Heart right ventricle (tissue), 16 donors: ENCODE results near the gene PRF1. TPM values are rescaled to one million over a fixed set of nuclear protein-coding genes. Genes with fewer than 3 reads are reported as not detected.
A peak's percentile ranks its signal among the peaks of the same experiment; 100 is the strongest.
"Not testable (repeated sequence)": the region's sequence is repeated elsewhere in the genome, so short reads cannot be mapped to it uniquely, and the experiment has no call there.

ENCODE experiments used
- ATAC-seq, 8 donors: fragments of 200-7000 bp; cut with Tn5 transposase; one replicate each; pipeline ENCODE4 v1.9.1; 2020; ENCODE audit warnings: mild to moderate bottlenecking in 8 of 8, moderate library complexity in 8 of 8, moderate number of reproducible peaks in 1 of 8
- DNase-seq, 2 donors: peaks; one replicate each; pipeline ENCODE4 v3.0.0-alpha.2; 2020
- H3K27ac ChIP-seq, 10 donors: fragments of 200-600 bp; sonication (generic) in 2 of 10; one replicate each; pipeline versions ENCODE4 v1.5.0 to v1.8.0; 2020 to 2022; ENCODE audit warnings: mild to moderate bottlenecking in 3 of 10
- H3K27me3 ChIP-seq, 7 donors: fragments of 200-600 bp; one replicate each; pipeline ENCODE4 v1.8.0; 2021 to 2022; ENCODE audit warnings: mild to moderate bottlenecking in 2 of 7
- H3K36me3 ChIP-seq, 9 donors: fragments of 200-600 bp; sonication (generic) in 1 of 9; one replicate each; pipeline versions ENCODE4 v1.5.0 to v1.8.0; 2020 to 2022; ENCODE audit warnings: mild to moderate bottlenecking in 2 of 9
- H3K4me1 ChIP-seq, 9 donors: fragments of 200-600 bp; sonication (generic) in 1 of 9; one replicate each; pipeline versions ENCODE4 v1.5.0 to v1.8.0; 2020 to 2022; ENCODE audit warnings: mild to moderate bottlenecking in 4 of 9
- H3K4me3 ChIP-seq, 10 donors: fragments of 200-600 bp; sonication (generic) in 2 of 10; one replicate each; pipeline versions ENCODE4 v1.5.0 to v1.8.0; 2020 to 2022; ENCODE audit warnings: mild to moderate bottlenecking in 7 of 10, moderate library complexity in 2 of 10
- H3K9me3 ChIP-seq, 11 donors: fragments of 200-600 bp in 10 of 11; sonication (generic) in 2 of 11; one replicate each; pipeline versions ENCODE4 v1.5.0 to v1.8.0; 2013 to 2022; ENCODE audit warnings: mild to moderate bottlenecking in 2 of 11, control low read depth in 1 of 11, moderate library complexity in 1 of 11
- CTCF ChIP-seq, 9 donors: fragments of 200-600 bp; sonication (generic) in 2 of 9; IDR thresholded peaks; one replicate each; pipeline versions ENCODE4 v1.5.0 to v1.8.0; 2021 to 2022; ENCODE audit warnings: antibody characterized with exemption in 9 of 9, mild to moderate bottlenecking in 5 of 9, moderate library complexity in 1 of 9
- WGBS, 2 donors: extraction: QIAGEN DNeasy Blood & Tissue Kit; methylation state at CpG; one replicate each; pipeline ENCODE4 v1.1.7; 2013; ENCODE audit warnings: inconsistent platforms in 1 of 2; 5-methylcytosine and 5-hydroxymethylcytosine counted together
- intact Hi-C, 10 donors: fragments of 100-400 bp; cut with DNase I; formaldehyde crosslinking; loops; one replicate each; pipeline versions ENCODE4 v1.11.1 to v1.14.2; 2022
- polyA plus RNA-seq, 2 donors: library from polyadenylated mRNA; stranded (reverse); fragments of 200-250 nt; gene quantifications; one replicate each; pipeline ENCODE4 v1.2.3, GENCODE V29; 2013
- total RNA-seq, 10 donors: library from RNA; stranded (reverse); fragmentation: NEBNext Ultra II Directional in 3 of 10; extraction: Animal tissue kit (Norgen Biotek cat#: 25700) in 3 of 10; gene quantifications; one replicate each; pipeline versions ENCODE4 v1.2.1 to v1.2.4, GENCODE V29; 2021 to 2023
- donor health status: Arrhythmogenic right ventricular cardiomyopathy.
- donor health status: ischemic (EF 13 %, LVEDD 7.1; RV severe dilation, severe dysfunction).
- donor health status: healthy with polysubstance abuse.
- donor health status: DM: no; HTN: yes; CAD: no.
- donor health status: DM: no; HTN: no; CAD: no.
- donor health status: ischemic (EF 25% LVEDD 6.9; RV normal size, moderate dysfunction).
- donor health status: ischemic (EF 25% LVEDD 5.7; RV mildly dilated, moderate dysfunction).
- donor health status: healthy.
- donor health status: DM: yes; HTN: yes; CAD: no.
- donor health status: Ischemic cardiomyopathy.
- donor health status: ischemic (EF 35%, LVEDD 5.7; RV mildly dilated, moderate dysfunction).
- donor health status: nonischemic (EF 11% LVEDD 7.7; RV severe dilation, severe dysfunction).
- donor health status: DM: yes; HTN: yes; CAD: no.
- donor health status: PGD.
- donor health status: ischemic (EF 29% LVEDD 5.4; RV normal size, mild dysfunction).
- donor health status: nonischemic (EF 23%, LVEDD 6.1; RV moderate dilation, normal function).

PRF1 gene
- total and polyA plus RNA-seq, 12 donors, result 0.33 to 13.8 (median 1.2) TPM

DNA sequence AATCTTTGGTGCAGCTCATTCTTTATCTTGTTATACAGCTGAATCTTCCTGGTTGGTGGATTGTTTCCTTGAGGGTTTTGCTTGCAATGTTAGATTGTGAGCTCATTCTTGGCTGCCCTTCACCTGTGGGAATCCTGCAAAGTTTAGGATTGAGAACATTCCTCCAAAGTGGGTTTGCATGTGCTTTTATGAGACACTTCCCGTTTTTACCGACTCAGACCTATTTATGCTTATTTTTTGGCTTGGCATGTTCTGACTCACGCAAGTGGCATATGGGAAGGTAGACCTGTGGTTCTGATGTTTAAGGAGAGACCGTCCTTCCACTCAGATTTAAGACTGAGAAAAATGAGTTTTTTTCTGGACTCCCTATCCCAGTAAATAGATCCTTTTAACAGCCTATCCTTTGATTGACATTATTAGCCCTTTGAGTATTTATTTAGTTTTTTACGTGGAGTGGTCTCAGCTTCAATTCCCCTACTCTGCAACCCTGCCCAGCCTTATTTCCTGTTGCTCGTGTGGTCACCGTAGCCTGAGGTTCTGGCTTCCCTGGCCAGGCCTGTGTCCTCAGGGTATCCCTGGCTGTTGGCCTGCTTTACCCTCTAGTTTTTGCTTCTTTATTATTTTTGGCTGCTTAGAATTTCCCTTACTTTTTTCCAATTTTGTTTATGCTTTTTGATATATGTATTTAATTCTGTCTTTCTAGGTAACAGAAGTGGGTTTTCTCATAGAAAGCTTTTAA, 13.4 kb upstream of the PRF1 start:
- DNase-seq, result no peak
- 66 to 71% methylated on average over 7 of the region's 7 CpGs for WGBS, 2 donors

DNA sequence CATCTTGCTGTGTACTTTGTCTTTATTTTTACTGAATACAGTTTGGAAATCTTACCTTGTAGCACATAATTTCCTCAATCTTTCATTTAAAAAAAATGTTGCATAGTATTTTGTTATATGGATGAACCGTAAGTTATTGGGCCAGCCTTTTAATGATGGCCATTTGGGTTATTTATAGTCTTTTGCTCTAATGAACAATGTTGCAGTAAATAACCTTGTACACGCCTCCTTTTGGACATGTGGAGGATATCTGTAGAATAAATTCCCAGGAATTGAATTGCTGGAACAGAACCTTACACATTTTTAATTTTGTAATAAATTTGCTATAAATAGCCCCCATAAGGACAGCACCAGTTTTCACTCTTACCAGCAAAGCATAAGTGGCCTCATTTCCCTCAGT, 12.7 kb upstream of the PRF1 start:
- peaks cover 0 to 14% (median 0%) of the 10 kb centered on the region in 9 donors for H3K4me1 ChIP-seq
- no peak for ATAC-seq
- H3K27me3 ChIP-seq, result no peaks in the 10 kb centered on the region
- 95 to 96% methylated on average over 2 of the region's 2 CpGs for WGBS, 2 donors
- H3K27ac ChIP-seq, result no peak overlapping the region
- DNase-seq, result no peak
- no peak overlapping the region for H3K4me3 ChIP-seq
- intact Hi-C loops, result loop anchor here in 1 of 10 donors (5.0 kb wide), 1 partner anchor 142 kb away; no protein-coding TSS in a partner anchor
- H3K9me3 ChIP-seq, result peaks cover 0 to 13% (median 8%) of the 10 kb centered on the region in 11 donors
- no peak for TF ChIP-seq CTCF (IDR thresholded peaks at IDR 0.05)
- H3K36me3 ChIP-seq, result no peaks in the 10 kb centered on the region

More for the DNA sequence above, 13.4 kb upstream of the PRF1 start:
- Histone ChIP-seq H3K36me3 (no peaks in the 10 kb centered on the region), H3K4me1 (peaks cover 0 to 14% (median 0%) of the 10 kb centered on the region in 9 donors), H3K27ac (peak overlapping the region in 1 of 10 donors; percentile 57), H3K4me3 (no peak overlapping the region), H3K27me3 (no peaks in the 10 kb centered on the region), H3K9me3 (peaks cover 0 to 20% (median 10%) of the 10 kb centered on the region in 11 donors)
- no peak for TF ChIP-seq CTCF (IDR thresholded peaks at IDR 0.05)
- ATAC-seq, result no peak
- intact Hi-C loops, result loop anchor here in 1 of 10 donors (5.0 kb wide), 1 partner anchor 141 kb away; no protein-coding TSS in a partner anchor

GRCh38 chr10:70614364-70614763, 11.8 kb upstream of the PRF1 start:
- intact Hi-C loops, ATAC-seq: not testable (repeated sequence)

GRCh38 chr10:70613941-70614340, 11.4 kb upstream of the PRF1 start:
- whole genome bisulfite sequencing, 2 donors, result 83 to 86% methylated on average over 2 of the region's 2 CpGs
- TF ChIP-seq CTCF (IDR thresholded peaks at IDR 0.05), result no peak

More at GRCh38 chr10:70614364-70614763, 11.8 kb upstream of the PRF1 start:
- H3K4me3 ChIP-seq, DNase-seq, H3K27ac ChIP-seq, H3K27me3 ChIP-seq, H3K9me3 ChIP-seq, H3K36me3 ChIP-seq: not testable (repeated sequence)
- 96 to 99% methylated on average over 3 of the region's 3 CpGs for WGBS, 2 donors
- H3K4me1 ChIP-seq, result peaks cover 0 to 14% (median 0%) of the 10 kb centered on the region in 9 donors

GRCh38 chr10:70607936-70608335, 5.4 kb upstream of the PRF1 start:
- Histone ChIP-seq H3K4me1 (no peaks in the 10 kb centered on the region), H3K27me3 (no peaks in the 10 kb centered on the region), H3K36me3 (no peaks in the 10 kb centered on the region), H3K9me3 (no peaks in the 10 kb centered on the region), H3K4me3 (no peak overlapping the region), H3K27ac (no peak overlapping the region)
- no peak for ATAC-seq
- 93 to 98% methylated on average over 4 of the region's 4 CpGs for whole genome bisulfite sequencing, 2 donors
- TF ChIP-seq CTCF (IDR thresholded peaks at IDR 0.05), result no peak
- intact Hi-C loops, result no loop called here
- no peak for DNase-seq

More at GRCh38 chr10:70613941-70614340, 11.4 kb upstream of the PRF1 start:
- DNase-seq, result no peak
- H3K4me3 ChIP-seq, result no peak overlapping the region
- H3K27ac ChIP-seq, result no peak overlapping the region
- intact Hi-C loops, result no loop called here
- H3K36me3 ChIP-seq, result no peaks in the 10 kb centered on the region
- peaks cover 0 to under 1% (median 0%) of the 10 kb centered on the region in 11 donors for H3K9me3 ChIP-seq
- peaks cover 0 to 14% (median 0%) of the 10 kb centered on the region in 9 donors for H3K4me1 ChIP-seq
- H3K27me3 ChIP-seq, result no peaks in the 10 kb centered on the region
- ATAC-seq, result no peak
